Fibroblast of the aortic adventitia (primary cell): ENCODE results near the gene NPEPL1. TPM values are rescaled to one million over a fixed set of nuclear protein-coding genes. Genes with fewer than 3 reads are reported as not detected.

Experiments used
- DNase-seq: peaks from one replicate; pipeline ENCODE4 v3.0.0-alpha.2; 2010; ENCODE audit warnings: low read depth
- H3K4me3 ChIP-seq: 2 replicates; pipeline ENCODE4 v1.5.1; 2011; ENCODE audit warnings: low read depth, mild to moderate bottlenecking, control low read depth, low read length, moderate library complexity
- CTCF ChIP-seq: IDR thresholded peaks from 2 replicates; pipeline ENCODE4 v1.5.1; 2011; ENCODE audit warnings: mild to moderate bottlenecking, low read length, control low read depth, inconsistent platforms; ENCODE audit not compliant: insufficient read depth
- total RNA-seq: library from RNA; depleted of rRNA; stranded (reverse); fragments of >200 nt; gene quantifications from 2 replicates; pipeline ENCODE4 v1.2.3, GENCODE V29; 2012; ENCODE audit warnings: low replicate concordance

Gene NPEPL1
- total RNA-seq, 1 donor, result 24.5 TPM

- no peak for DNase-seq
- no peak for TF ChIP-seq CTCF
- H3K4me3 ChIP-seq, result no peak overlapping the region
These were observed 60.0 kb downstream of the NPEPL1 start for GRCh38 chr20:58752565-58752964.

DNA sequence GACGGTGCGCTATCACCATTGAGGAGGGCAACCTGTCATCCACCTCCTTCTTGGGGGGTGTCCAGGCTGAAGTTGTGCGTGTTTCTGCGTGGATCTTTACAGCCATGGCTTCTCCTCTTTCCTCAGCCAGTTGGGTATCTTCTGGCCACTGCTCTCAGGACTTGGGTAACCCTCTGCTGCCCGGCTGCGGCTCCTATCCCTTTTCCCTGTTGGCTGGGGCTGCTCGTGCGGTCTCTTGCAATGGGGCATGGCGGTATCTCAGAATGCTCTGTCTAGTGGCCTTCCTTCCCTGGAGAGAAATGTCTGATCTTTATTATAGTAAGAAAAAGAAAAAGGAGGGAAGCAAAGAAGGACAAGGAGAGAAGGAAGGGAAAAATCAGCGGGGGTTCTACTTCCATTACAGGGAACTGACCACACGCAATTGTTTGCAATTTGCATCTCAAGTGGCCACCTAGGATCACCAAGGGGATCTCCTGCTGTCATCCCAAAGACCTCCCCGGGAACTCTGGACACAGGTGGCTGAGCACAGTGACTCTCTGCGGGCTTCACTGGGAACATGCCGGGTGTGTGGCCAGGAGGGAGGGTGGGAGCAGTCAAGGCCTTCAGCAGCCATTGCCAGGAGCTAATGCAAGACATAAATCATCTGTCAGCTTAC, 60.8 kb downstream of the NPEPL1 start:
- no peak for DNase-seq
- TF ChIP-seq CTCF, result no peak
- no peak overlapping the region for H3K4me3 ChIP-seq

GRCh38 chr20:58753922-58754551, 61.4 kb downstream of the NPEPL1 start:
- DNase-seq, result no peak
- no peak overlapping the region for H3K4me3 ChIP-seq
- TF ChIP-seq CTCF, result no peak

GRCh38 chr20:58754584-58754983, 62.0 kb downstream of the NPEPL1 start:
- DNase-seq, result no peak
- no peak overlapping the region for H3K4me3 ChIP-seq
- no peak for TF ChIP-seq CTCF

- no peak overlapping the region for H3K4me3 ChIP-seq
- TF ChIP-seq CTCF, result no peak
- DNase-seq, result no peak
These were observed 62.6 kb downstream of the NPEPL1 start for GRCh38 chr20:58755062-58755697.

DNA sequence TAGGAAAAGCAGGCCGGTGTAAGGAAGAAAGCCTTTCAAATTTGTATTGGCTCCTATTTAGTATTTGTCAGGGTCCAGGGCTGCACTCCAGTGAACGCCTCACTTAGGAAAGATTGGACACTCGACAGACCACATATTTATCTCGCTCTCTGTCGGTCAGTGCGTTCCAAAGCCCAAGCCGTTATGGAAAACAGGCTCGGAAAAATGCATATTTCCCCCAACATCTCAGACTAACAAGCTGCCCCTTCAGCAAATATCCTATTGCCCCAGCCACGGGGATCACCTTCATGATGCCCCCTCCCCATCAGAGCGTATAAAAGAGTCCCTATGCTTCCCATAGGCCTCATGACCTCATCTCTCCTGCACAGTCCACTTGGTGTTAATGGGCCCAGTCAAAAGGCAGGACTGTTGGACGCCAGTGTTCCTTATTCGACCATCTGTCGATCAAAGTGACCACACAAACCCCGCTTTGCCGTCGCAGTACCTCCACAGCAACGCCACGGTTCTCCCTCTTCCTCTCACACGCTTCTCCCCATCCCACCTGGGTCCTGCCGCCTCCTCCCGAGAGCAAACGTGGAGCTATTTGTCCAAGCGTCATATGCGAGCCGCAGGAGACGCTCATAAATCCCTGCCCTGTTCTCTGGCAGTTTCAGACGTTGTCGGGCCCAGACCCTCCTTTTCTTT, 63.3 kb downstream of the NPEPL1 start:
- peak; percentile 1 for DNase-seq
- no peak for TF ChIP-seq CTCF
- no peak overlapping the region for H3K4me3 ChIP-seq
